ENCODE data around the gene CEP126.
A peak's percentile ranks its signal among the peaks of the same experiment; 100 is the strongest.

The CEP126 gene

GRCh38 chr11:102047305-102047924 lies 132.6 kb downstream of the CEP126 start, which contains the start of gene CFAP300 (continued):
- TF ChIP-seq INSM2 (tag by site-specific recombination; IDR thresholded peaks at IDR 0.05) (no peak), ZNF629 (tag by site-specific recombination; IDR thresholded peaks at IDR 0.05) (peak; percentile 30; the same call in 1 of the 2 replicates), ZNF529 (tag by site-specific recombination; IDR thresholded peaks at IDR 0.05; ENCODE audit: insufficient replicate concordance) (no peak), ZBTB8A (tag by site-specific recombination; IDR thresholded peaks at IDR 0.05) (peak; percentile 40; the same call in 1 of the 2 replicates), KLF16 (tag by site-specific recombination; IDR thresholded peaks at IDR 0.05) (0 out of 2 replicates have a peak, but pooled peaks have one; percentile 28), ZNF433 (tag by site-specific recombination; IDR thresholded peaks at IDR 0.05; ENCODE audit: low read depth) (no peak), ZNF335 (tag by site-specific recombination; conservative IDR thresholded peaks at IDR 0.05) (peak; percentile 57), PRDM10 (tag by site-specific recombination; IDR thresholded peaks at IDR 0.05) (peak; percentile 85), ZNF202 (tag by site-specific recombination; IDR thresholded peaks at IDR 0.05; ENCODE audit: borderline replicate concordance) (no peak), ZNF792 (tag by site-specific recombination; IDR thresholded peaks at IDR 0.05) (no peak), ZFP3 (tag by site-specific recombination; IDR thresholded peaks at IDR 0.05; ENCODE audit: low read depth) (no peak), IKZF3 (tag by site-specific recombination; IDR thresholded peaks at IDR 0.05) (peak; percentile 71), ZNF544 (tag by site-specific recombination; IDR thresholded peaks at IDR 0.05) (no peak), ZNF404 (tag by site-specific recombination; IDR thresholded peaks at IDR 0.05) (no peak), PATZ1 (tag by site-specific recombination; IDR thresholded peaks at IDR 0.05) (peak; percentile 36; the same call in 1 of the 2 replicates), ZEB2 (tag by site-specific recombination; IDR thresholded peaks at IDR 0.05) (0 out of 2 replicates have a peak, but pooled peaks have one; percentile 7), ZNF138 (tag by site-specific recombination; IDR thresholded peaks at IDR 0.05; ENCODE audit: borderline replicate concordance) (no peak), ZBTB17 (tag by site-specific recombination; IDR thresholded peaks at IDR 0.05) (peak; percentile 84), WT1 (tag by site-specific recombination; IDR thresholded peaks at IDR 0.05) (no peak), ZNF2 (tag by site-specific recombination; IDR thresholded peaks at IDR 0.05) (no peak), ZNF221 (tag by site-specific recombination; IDR thresholded peaks at IDR 0.05; ENCODE audit: borderline replicate concordance) (no peak), OVOL3 (tag by site-specific recombination; IDR thresholded peaks at IDR 0.05) (no peak)

All from HEK293 (cell line).